ENCODE data around the gene HDLBP.

HDLBP gene

DNA sequence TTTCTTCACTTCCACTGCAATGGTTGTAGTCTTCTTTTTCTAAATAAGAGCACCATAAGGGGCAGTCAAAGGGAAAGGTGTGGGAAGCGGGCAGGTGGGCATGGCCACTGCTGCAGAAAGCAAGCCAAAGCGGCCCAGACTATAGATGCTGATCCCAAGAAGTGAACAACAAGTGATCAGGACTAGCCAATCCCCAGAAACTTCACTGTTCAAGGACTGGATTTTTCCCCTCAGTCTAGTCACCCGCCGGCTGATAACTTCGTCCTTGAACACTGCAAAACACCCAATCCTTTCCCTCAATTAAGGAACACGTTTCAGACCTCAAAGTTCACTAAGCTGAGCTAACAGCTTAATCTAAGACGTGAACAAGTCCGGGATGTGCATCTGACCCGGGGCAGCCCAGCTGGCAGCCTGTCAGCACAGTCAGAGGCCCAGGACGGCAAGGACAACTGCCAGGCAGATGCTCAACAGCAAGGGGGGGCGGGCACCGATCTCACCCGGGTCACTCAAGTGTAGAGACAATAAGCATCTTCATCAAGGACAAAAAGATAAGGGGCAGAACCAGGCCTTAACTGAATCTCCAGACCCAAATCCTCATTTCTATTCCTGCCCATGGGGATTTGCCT lies 59.8 kb downstream of the HDLBP start:
- no peak for DNase-seq

DNA sequence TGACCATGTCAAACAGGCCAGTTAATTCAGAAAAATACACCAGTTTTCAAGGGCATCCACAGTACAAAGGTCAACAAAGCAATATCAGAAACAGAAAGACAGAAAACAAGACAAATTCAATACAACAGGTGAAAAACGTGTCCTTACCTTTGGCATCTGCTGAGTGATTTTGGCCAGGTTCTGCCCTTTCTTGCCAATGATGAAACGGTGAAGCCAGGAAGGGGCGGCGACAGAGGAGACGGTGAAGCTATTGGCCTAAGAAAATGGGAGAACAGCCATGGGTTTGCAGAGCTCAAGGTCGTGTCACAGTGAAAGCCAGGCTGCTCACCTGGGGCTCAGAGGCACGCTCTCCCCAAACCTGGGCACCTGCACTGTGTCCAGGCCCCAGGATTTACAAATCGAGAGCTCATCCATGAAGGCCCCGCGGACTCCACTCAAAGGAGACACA lies 60.5 kb downstream of the HDLBP start:
- no peak for DNase-seq

DNA sequence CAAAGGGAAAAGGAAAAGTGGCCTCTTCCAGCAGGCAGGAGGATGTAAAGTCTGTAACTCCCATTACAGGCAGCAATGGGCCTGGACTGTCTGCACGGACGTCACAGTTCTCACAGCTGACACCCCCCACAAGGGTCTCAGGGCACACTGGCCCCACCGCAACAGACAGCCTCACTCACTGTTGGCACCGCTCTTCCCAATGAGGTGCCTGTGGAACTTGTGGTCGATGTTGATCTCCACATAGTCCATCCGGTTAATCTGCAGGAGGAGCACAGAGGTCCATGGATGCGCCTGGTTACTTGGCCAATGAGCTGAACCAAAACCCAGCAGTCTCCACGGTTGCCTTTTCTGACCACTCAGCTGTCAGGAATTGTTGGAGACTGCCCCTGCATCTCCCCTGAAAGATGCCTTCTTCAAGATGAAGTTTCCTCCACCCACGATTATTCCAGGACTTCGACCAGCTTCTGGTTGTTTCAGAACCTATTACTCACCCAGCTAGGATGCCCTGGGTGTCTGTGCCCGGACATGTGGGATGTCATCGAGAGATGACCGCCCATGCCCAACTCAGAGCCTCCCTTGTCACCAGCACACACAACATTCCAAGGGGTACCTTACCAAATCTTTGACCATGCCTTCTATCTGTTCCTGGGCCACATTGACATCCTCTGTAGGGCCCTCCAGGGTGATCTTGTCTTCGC lies 62.5 kb downstream of the HDLBP start:
- DNase-seq, result no peak

DNA sequence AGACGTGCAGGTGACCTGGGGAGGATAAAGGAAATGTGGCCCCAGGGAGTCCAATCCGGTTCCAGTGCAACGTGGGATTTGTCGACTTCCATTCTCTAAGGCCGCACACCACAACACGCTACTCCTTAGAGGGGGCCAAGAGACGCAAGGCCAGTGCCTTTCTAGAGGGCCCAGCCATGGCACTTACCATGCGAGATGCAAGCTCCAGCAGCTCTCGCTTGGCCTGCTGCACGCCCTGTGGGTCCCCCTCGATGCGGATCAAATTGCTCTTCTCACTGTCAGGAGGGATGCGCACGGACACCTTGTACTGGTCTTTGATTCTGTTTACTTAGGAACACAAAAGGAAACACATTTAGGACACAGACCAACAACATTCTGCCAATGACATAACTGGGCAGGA lies 65.8 kb downstream of the HDLBP start:
- DNase-seq, result no peak

GRCh38 chr2:241248897-241249296 lies 66.6 kb downstream of the HDLBP start:
- DNase-seq, result no peak

- no peak for DNase-seq
Observed at GRCh38 chr2:241248289-241248688, 67.2 kb downstream of the HDLBP start.

GRCh38 chr2:241244368-241244767 lies 71.1 kb downstream of the HDLBP start:
- DNase-seq, result no peak

GRCh38 chr2:241242306-241242705 lies 73.2 kb downstream of the HDLBP start:
- DNase-seq, result no peak

DNA sequence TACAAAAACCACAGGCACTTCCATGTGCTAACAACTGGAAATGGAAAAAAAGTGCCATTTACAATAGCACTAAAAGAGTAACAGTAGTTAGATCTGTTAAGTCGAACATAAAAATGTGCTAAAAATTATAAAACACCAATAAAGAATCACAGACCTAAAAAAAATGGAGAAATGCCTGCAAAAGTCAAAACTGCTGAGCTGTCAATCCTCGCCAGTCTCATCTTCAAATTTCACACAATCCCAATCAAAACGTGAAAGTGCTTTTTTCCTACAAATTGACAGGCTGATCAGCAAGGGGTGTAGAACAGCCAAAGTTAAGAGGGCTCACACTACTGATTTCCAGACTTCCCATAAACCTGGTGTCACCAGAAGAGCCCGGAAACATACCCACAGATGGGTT lies 73.8 kb downstream of the HDLBP start:
- no peak for DNase-seq

DNA sequence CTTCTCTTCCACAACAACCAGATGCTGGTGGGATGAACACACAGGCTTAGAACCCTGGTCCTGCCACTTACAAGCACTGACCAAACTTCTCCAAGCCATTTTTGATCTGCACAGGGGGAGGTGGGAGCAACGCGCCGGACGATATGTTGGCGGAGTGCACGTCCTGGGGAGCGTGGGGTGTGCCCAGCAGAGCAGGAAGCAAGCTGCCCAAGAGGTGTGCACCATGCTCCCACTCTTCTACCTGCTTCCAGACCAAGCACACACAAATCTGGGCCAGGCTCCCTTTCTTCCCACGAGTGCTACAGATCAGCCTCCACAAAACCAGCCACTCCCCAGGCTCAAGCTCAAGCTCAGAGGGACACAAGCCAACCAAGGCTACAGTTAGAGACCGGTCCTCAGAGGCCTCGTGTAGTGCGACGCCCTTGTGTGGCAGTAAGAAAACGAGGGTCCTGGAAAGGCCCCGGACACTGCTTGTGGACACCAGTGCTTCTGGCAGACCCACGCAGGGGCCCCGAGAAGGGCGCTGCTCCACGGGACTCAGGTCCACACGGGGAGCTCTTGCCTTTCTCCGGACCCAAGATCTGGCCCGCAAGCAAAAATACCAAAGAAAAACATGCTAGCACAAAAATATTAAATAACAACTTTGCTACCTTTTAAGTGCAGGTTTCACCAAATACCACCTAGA lies 75.0 kb downstream of the HDLBP start:
- no peak for DNase-seq

DNA sequence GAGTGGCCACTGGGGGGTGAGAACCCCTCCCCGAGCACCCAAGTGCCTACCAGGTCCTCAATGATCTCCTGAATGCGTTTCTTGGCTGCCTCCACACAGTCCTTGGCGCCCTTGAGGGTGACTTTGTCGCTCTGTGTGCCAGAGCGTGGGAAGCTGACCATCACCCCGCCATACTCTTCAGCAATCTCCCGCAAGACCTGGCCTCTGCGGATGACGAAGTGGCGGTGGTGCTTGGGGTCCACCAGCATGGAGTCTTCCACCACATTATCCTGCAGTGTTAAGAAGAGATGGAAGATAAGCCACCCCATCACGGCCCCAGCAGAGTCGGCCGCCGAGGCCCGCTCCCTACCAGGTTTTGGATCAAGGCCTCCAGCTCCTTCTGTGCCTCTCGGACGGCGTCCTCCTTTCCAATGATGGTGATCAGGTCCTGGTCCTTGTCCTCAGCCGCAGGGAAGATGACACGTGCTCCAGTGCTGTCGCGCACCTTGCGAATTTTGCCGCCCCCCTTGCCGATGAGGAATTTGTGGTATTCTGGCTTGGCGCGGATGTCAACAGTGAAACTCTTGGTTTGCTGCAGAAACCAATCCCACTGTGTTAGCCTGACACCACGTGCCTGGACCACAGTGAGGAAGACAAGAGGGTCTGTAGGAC lies 75.8 kb downstream of the HDLBP start:
- DNase-seq, result no peak

DNA sequence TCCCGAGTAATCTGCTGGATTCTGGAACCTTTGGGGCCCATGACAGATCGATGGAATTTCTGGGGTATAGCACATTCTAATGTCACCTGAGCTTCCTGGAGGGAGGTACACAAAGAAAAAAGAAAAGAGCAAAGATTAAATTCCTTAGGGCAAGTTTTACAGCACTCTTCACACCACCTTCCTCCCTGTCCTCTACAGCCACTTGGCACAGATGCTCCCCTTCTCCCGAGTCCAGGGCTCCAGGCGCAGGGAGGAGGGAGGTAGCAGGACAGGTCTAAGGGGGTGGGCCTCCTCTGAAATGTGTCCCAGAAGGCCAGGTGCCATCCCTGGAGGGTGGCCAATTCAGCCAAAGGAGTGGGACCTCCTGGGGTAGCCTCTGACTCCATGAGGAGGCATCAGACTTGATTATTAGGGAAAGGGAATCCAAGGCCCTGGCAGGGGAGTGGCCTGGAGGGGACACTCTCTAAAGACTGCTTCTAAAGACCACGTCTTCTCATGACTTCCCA lies 76.7 kb downstream of the HDLBP start:
- DNase-seq, result no peak

DNA sequence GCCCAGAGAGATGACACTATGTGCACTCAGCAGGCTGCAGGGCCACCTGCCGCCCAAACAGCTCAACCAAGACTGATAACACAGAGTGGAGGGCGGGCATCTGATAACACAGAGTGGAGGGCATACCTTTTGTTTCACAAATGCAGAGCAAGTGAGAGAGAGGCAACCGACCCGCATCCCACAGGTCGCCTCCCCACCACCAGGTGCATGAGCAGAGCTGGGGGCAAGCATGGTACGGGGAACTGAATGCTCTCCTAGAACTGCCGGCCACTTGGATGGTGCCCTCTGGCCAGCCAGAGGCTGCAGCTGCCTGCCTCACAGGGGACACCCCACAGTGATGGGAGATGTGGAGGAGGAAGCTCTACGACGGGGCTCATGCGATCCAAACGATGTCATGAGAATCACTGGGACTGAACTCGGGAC lies 77.5 kb downstream of the HDLBP start:
- DNase-seq, result no peak

DNA sequence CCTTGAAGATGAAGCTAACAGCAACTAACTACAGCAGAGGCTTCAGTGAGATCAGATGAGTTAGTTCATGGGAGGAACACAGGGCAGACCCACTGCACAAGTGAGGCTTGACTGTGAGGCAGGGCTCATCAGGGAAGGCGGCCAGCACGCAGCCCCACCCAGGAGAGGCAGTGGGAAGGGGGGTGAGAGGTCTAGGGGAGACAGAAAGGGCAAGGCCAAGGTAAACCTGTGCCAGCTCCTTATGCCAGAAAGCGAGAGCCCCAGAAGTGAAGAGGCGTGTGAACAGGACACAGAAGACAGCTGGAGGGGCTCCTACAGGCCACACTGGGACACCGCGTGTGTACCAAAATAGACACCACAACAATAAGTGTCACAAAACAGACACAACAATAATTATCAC lies 78.4 kb downstream of the HDLBP start:
- no peak for DNase-seq

DNA sequence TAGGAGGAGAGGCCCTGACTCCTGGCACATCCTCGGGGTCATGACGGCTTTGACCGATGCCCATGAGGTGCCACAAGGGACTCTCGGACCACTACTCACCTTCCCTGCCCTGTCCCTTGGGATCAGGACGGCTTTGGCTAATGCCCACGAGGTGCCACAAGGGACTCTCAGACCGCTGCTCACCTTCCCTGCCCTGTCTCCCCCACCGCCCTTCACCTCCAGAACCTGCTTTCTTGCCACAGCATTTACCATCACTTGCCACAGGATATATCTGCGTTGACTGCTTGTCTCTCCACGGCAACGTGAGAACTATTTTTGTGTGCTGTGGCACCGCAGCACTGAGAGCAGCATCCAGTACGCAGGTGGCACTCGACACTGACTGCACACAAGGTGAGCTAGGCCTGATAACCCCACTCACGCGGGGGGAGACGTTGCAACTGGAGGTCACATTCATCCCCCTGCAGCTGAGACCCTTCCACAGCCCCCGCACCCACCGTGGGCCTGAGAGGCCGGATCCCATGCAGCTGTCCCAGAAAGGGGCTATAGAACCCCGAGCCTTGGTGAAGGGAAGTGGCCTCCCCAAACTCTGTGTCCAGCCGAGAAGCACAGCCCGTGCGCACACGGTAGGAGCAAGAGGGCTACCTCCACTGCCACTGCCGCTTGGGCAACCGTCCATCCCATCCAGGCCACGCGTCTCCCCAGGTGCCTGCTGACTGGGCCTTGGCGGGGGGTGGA lies 79.4 kb downstream of the HDLBP start:
- DNase-seq, result no peak

GRCh38 chr2:241234962-241235740 lies 80.3 kb downstream of the HDLBP start:
- no peak for DNase-seq

- no peak for DNase-seq
Observed at GRCh38 chr2:241234066-241234790, 81.2 kb downstream of the HDLBP start.

- DNase-seq, result no peak
Observed at GRCh38 chr2:241232736-241233575, 82.5 kb downstream of the HDLBP start.

DNA sequence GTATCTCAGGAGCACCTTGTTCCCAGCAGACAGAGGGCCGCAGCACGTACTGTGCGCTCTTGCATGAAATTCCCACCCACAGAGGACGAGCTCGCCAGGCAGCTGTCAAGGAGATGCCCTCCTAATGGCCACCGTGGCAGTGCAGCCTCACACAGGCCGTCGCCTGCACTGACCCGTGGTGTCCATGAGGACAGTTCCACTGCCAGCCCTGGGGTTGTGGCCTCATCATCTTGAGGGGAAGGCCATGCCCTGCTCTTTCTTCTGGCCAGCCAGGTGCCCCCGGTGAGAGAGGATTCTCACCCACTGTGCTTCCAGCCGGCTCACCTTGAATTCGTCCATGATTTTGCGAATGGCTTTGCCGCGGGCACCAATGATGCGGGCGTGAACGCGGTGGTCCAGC lies 85.0 kb downstream of the HDLBP start:
- DNase-seq, result no peak

Data from right kidney (tissue), 1 donor.